Erythroblast (primary cell): ENCODE data around the gene TMEM80.

Source experiments
- GATA1 ChIP-seq: IDR thresholded peaks from 2 replicates; pipeline ENCODE4 v1.6.1; 2011; ENCODE audit warnings: low read depth, mild to moderate bottlenecking, control low read depth, low read length, moderate library complexity
- POLR2A ChIP-seq: IDR thresholded peaks from 2 replicates; pipeline ENCODE4 v1.6.1; 2011; ENCODE audit warnings: mild to moderate bottlenecking, low read length

- no peak for TF ChIP-seq GATA1
- no peak for TF ChIP-seq POLR2A
These were observed 6.0 kb upstream of the TMEM80 start for GRCh38 chr11:689625-690024.
